Inflammatory macrophage treated with lipopolysaccharide for 4 hours (primary cell): Measurements from ENCODE around the gene APPBP2.
A peak's percentile ranks its signal among the peaks of the same experiment; 100 is the strongest.
"Not testable (repeated sequence)": the region's sequence is repeated elsewhere in the genome, so short reads cannot be mapped to it uniquely, and the experiment has no call there.

Experiments
- DNase-seq: peaks from one replicate; pipeline ENCODE4 v3.0.0-alpha.2; 2020

Gene APPBP2

GRCh38 chr17:60490594-60490993, 35.4 kb downstream of the APPBP2 start:
- DNase-seq = not testable (repeated sequence)

DNA sequence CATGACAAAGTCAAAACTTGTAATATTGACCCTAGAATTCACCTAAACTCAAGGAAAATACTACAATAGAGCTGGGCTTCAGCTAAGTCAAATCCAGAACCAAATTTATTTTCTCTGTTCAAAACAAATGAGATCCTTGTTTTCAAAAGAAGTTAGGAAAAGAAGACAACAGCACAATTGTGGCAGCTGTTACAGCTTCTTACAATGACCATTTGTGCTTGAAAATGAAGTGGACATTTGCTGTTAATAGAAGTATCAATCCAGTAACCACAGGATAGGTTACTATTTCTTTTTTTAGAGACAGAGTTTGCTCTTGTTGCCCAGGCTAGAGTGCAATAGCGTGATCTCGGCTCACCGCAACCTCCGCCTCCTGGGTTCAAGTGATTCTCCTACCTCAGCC, 44.4 kb downstream of the APPBP2 start:
- no peak for DNase-seq

DNA sequence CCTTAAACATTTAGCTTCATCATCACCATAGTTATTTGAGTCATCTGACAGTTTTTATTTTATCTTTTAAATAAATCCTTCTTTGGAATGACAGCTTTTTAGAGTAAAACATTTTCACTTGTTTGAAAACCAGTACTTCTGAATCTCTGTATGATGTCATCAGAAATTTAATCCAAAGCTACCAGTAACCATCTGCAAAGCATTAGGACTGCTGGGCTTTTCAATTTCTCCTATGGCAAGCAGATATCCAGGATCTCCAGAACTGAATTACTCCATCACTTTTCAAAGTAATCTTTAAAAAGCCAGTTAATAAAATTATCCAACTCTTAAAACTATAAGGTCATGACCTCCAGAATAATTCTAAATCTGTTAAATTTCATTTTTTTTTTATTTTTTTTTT, 52.3 kb downstream of the APPBP2 start:
- no peak for DNase-seq

- DNase-seq = no peak
These were observed 53.6 kb downstream of the APPBP2 start for GRCh38 chr17:60472449-60472848.

DNA sequence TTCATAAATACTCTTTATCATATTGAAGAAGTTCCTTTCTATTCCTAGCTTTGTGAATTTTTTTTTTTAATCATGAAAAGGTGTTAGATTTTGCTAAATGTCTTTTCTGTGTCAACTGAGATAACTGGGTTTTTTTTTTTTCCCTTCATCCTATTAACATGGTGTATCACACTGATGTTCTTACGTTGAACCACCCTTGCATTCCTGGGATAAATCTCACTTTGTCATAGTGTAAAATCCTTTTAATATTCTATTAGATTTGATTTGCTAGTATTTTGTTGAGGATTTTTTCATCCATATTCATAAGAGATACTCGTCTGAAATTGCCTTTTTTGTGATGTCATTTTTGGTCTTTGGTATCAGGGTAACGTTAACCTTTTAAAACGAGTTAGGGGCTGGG, 54.6 kb downstream of the APPBP2 start:
- no peak for DNase-seq

GRCh38 chr17:60468371-60468770, 57.7 kb downstream of the APPBP2 start:
- no peak for DNase-seq

DNA sequence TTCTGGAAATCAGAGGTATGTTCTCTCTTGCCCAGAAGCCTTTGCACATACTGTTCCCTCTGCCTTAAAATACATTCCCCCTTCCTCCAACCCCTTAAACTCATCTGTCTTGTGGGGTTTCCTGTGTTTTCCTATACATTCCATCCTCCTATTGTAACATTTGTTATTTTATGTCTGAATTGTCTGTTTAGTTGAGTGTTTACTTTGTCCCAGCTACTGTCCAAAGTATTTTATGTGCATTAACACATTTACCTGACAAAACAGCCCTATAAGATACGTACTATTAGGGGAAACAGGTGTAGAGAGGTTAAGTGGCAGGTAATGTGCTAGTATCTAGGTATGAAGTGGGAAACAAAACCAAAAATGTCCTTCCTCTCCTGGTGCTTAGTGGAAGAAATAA, 61.7 kb downstream of the APPBP2 start:
- DNase-seq = no peak

DNA sequence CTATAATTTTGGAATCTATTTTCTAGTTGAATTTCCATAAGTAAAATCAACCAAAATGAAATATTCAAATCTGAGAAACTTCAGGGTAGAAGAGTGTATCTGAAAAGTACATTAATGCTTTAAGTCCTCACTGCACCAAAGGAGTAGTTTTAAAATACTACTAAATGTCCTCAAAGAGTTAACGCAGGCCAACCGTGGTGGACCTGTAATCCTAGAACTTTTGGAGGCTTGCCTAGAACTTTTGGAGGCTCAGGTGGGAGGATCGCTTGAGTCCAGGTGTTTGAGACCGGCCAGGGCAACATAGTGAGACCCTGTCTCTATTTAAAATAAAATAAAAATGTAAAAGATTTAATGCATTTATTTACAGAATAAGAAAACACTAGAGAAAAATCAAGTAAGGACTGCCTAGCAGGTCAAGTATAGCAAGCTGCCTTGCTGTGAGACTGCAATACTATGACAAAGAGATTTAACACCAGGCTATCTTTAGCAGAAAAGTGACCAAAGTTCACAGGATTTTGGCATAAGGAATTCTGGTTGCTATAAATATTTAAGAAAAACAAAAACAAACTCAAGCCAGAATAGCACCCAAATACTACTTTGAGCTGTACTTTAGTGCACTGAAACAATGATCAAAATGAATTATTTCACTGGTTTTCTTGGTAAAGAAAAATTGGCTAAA, 62.7 kb downstream of the APPBP2 start:
- DNase-seq = no peak

- no peak for DNase-seq
These were observed 64.5 kb downstream of the APPBP2 start for GRCh38 chr17:60461584-60461983.

- DNase-seq = no peak
These were observed 68.9 kb downstream of the APPBP2 start for GRCh38 chr17:60457148-60457547.

- no peak for DNase-seq
These were observed 70.7 kb downstream of the APPBP2 start for GRCh38 chr17:60455378-60455777.

- DNase-seq = no peak
These were observed 74.1 kb downstream of the APPBP2 start for GRCh38 chr17:60451965-60452364.

- DNase-seq = no peak
These were observed 75.0 kb downstream of the APPBP2 start for GRCh38 chr17:60451071-60451470.

GRCh38 chr17:60447375-60447774, 78.7 kb downstream of the APPBP2 start:
- no peak for DNase-seq

DNA sequence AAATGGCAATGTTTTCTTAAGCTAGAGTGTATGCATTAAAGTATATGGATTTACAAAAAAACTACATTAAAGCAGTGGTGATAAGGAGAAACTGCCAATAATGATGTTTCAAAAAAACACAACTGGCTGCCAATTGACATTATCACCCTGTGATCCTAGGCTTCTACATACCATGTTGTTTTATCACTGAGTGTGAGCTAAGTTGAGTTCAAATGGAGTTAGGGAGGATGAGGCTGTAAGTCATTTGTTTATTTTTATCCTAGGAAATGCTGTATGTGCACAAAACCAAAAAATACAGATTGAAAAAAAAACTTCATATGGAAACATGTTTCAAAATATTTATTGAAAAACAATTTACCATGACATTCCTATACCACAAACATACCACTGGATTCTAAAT, 80.9 kb downstream of the APPBP2 start:
- no peak for DNase-seq

DNA sequence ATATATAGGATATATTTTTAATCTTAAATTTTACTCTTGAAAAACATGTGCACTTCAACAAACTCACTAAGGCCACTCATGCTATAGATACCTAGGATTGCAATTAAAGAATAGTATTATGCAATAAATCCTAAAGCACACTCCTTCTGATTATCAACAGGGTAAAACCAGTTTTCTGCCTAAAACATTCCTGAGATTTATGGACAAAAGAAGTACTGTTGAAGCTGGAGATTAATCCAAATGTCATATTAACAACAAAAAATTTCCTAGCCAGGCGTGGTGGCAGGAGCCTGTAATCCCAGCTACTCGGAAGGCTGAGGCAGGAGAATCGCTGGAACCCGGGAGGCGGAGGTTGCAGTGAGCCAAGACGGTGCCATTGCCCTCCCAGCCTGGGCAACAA, 82.3 kb downstream of the APPBP2 start:
- DNase-seq = no peak

- DNase-seq = peak; percentile 70
These were observed 83.5 kb downstream of the APPBP2 start for GRCh38 chr17:60442271-60443173.

- peak; percentile 79 for DNase-seq
These were observed 86.5 kb downstream of the APPBP2 start for GRCh38 chr17:60439501-60439900.

GRCh38 chr17:60436676-60437075, 89.4 kb downstream of the APPBP2 start:
- peak; percentile 37 for DNase-seq

DNA sequence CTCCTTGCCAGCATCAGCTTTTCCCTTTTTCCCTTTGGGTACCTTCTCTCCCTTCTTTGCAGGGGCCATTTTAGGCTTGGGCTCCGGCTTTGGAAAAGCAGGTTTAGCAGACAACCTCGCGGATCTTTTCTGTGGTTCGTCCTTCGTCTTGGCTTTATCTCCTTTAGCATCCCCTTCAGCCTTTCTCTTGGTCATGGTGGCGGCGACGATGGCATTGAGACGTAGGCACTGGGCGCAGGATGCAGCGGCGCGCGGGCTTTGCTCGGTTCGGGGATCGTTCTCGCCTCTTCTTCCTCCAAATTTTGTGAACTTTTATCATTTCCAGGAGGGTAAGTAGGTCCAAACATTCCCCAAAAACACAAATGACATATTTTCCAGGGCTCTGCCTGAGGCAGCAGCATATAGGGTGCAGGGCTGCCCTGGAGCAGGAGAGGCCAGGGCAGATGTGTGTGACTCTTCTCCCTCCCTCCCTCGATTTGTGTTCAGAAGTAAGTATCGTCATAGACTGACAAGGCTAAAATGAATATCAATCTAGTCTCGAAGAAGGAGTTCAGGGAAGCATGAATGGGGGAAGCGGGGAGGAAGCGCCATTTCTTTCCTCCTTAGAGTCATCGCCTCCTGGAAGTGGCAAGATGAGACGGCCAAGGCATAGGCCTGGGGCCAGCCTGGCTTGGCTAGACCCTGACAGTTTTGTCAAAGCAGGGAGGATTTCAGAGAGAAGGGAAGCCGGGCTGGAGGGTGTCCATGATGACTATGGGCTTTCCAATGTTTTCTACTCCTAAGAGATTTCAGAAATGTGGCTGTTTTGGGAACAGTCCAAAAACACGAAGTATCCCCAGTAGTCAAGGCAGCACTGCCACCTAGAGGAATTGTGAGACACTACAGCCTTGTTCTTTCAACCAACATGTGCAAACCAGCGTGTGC, 90.5 kb downstream of the APPBP2 start:
- peak; percentile 82 for DNase-seq

DNA sequence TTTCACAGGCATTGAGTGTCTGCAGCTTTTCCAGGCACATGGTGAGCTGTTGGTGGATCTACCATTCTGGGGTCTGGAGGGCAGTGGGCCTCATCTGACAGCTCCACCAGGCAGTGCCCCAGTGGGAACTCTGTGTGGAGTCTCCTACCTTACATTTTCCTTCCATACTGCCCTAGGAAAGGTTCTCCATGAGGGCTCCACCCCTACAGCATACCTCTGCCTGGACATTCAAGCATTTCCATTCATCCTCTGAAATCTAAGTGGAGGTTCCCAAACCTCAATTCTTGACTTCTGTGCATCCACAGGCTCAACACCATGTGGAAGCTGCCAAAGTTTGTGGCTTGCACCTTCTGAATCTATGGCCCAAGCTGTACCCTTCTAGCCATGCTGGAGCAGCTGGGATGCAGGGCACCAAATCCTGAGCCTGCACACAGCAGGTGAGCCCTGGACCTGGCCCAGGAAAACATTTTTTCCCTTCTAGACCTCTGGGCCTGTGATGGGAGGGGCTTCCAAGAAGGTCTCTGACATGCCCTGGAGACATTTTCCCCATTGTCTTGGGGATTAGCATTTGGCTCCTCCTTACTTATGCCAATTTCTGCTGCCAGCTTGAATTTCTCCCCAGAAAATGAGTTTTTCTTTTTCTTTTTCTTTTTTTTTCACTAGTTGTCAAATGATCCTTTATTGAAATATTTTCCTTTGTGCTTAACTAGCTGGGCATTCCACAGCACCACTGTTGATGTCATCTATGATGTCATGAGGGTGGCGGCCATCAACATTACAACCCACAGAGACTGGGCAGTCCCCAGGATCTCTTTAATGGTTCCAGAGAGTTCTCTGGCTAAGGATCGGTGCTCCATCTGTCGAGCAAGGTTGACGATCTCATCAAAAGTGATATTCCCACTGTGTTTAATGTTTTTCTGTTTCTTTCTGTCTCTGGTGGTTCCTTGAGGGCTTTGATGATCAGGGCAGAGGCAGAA, 92.7 kb downstream of the APPBP2 start:
- peak; percentile 19 for DNase-seq

DNA sequence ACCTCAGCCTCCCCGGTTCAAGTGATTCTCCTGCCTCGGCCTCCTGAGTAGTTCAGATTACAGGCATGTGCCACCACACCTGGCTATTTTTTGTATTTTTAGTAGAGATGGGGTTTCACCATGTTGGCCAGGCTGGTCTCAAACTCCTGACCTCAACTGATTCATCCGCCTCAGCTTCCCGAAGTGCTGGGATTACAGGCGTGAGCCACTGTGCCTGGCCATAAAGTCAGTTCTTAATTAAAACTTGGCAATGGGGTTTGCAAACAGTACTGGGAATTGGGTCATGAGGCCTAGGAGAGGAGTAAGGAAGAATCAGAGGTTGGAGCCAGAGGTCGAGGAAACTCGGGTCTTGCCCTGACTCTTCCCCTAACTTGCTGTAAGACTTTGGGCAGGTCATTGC, 95.5 kb downstream of the APPBP2 start:
- DNase-seq = not testable (repeated sequence)
